Islet precursor cell (in vitro differentiated cells): ENCODE data around the gene HOMER2.
"Not testable (repeated sequence)": the region's sequence is repeated elsewhere in the genome, so short reads cannot be mapped to it uniquely, and the experiment has no call there.

ENCODE experiments used
- DNase-seq: peaks from one replicate; pipeline ENCODE4 v3.0.0-alpha.2; 2018

The HOMER2 gene

DNA sequence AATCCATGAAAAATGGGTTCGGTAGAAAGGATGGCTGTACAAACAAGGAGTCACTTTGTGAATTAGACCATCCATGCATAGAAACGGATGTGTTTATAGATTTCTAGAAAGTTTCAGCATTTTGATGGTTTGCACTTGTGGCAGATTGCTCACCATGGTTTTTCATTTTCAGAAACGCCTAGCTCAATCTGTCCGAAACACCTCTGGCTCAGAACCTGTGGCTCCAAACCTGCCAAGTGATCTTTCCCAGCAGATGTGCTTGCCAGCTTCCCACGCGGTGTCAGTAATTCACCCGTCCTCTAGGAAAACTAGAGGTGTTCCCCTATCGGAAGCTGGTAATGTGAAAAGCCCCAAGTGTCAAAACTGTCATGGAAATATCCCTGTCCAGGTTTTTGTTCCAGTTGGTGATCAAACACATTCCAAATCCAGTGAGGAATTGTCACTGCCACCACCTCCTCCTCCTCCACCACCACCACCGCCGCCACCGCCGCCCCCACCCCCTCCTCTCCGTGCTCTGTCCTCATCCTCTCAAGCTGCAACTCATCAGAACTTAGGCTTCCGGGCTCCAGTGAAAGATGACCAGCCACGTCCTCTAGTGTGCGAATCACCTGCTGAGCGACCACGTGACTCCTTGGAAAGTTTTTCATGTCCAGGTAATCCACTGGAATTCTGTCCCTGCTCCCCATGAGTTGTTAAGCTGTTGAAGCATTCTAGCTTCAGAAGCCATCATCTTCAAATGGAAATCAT lies 121.9 kb downstream of the HOMER2 start:
- DNase-seq, result no peak

DNA sequence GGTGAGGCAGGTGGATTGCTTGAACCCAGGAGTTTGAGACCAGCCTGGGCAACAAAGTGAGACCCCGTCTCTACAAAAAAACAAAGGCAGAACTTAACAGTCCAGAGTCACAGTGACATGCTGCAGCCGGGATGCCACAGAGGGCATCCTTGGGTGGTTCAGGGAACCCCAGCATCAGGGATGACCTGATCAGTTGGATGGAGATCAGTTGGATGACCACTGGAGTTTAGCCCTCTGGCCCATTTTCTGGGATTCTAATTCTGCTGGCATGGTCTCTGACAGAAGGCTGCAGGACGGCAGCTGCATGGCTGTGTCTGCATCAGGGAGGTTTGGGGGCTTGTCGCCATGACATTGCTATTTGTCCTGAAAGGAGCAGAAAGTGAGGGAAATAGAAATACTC lies 123.3 kb downstream of the HOMER2 start:
- DNase-seq, result no peak

DNA sequence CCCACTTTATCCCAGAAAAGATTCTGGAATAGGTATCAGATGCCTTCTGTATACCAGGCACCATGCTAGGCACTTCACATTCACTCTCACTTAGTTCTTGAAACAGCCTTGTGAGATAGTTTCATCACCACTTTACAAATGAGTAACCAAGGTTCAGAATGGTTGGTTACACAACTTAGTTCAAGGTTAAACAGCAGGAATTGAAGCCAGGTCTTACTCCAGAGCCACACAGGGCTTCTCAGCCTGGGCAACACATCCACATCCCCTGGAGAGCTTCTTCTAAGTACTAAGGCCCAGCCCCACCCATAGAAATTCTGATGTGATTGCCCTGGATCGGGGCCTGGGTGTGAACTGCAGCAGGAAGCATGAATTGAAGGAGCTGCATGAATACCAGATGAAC lies 124.4 kb downstream of the HOMER2 start:
- no peak for DNase-seq

DNA sequence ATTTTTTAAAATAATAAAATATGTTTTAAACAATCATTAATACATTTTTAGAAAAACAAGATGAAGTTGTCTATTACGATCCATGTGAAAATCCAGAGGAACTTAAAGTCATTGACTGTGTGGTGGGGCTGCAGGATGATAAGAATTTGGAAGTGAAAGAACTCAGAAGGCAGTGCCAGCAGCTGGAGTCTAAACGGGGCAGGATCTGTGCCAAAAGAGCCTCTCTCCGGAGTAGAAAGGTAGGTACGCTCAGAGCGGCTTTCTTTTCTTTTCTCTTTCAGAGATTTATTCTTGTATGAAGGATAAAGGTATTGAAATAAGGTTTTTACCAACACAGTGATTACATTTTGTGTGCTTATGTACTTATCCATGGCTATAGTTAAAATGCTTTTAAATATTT lies 129.5 kb downstream of the HOMER2 start:
- no peak for DNase-seq

DNA sequence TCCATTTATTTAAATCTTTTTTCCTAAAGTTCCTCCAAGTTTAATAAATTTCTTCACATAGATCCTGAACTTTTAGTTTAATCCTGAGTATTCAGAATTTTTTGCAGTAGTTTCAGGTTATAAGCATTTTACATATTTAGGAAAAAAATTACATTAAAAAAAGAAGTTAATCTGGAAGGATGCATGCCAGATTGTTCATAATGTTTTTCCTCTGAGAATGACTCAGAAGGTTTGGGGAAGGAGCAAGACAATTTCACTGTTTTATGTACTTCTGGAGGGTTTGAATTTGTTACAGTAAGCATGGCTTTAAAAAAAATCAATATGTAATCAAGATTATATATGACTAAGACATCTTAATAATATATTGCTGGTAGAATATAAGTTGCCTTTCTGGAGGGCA lies 130.7 kb downstream of the HOMER2 start:
- DNase-seq, result not testable (repeated sequence)

DNA sequence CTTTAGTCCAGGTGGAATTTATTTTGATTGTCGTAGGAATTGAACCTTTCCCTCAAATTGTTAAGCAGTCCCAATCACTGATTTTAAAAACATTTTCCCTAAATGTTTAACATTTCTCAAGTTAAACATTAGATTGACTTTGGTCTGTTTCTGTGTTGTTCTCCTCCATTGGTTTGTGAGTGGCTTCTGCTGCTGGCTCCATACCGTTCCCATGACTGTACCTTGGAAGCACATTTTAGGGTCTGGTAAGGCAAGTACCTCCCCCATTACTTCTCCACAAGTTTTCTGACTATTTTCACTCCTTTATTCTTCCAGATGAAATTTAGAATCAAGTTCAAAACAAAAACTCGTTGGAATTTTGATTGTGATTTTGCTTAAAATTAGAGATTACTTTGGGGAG lies 131.1 kb downstream of the HOMER2 start:
- DNase-seq, result not testable (repeated sequence)

DNA sequence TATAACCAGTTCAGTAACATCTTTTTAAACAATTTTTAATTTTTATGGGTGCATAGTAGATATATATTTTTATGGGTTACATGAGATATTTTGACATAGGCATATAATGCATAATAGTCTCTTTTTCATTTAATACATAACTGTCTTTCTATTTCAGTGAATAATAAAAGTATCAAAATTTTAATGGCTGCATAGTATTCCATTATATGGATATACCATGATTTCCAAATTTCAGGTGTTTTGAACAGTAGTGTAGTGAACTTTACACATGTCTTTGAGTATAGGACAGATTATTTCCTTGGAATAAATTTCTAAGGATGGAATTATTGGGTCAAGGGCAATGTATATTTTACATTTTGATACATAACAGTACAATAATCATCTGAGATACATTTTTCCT lies 132.4 kb downstream of the HOMER2 start:
- DNase-seq, result no peak

DNA sequence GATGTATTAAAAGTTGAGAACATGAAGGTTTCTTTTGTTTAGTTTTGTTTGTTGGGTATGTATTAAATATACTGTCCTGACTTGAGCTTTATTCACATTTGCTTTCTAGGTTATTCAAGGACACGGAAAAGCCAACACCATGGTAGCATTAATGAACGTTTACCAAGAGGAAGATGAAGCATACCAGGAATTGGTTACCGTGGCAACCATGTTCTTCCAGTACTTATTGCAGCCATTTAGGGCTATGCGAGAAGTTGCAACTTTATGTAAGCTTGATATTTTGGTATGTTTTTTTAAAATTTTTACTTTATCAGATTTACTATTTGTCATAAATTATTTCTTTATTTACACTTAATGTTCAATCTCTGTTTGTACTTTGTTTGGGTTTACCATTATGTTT lies 139.5 kb downstream of the HOMER2 start:
- no peak for DNase-seq

DNA sequence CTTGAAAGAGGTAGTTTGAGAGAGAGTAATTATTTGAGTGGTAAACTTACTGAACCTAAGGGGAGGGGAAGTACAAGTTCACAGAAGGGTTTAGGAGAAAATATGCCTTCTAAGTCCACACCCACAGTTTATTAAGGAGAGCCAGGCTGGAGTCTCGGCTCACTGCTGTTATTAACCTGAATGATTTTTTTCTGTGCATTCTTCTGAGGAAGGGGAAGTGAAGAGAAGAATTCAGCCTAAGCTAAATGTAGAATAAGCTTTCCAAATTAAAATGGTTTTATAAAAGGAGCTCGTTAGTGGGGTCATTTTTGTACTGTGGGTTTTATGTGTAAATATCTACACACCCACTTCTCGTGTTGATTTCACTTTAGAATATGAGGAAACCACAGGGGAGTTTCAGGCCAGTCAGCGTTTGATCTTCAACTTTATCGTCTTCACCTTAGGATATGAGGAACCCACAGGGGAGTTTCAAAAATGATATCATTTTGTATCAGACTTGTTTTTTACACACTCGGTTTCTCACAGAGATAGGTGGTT lies 141.6 kb downstream of the HOMER2 start:
- DNase-seq, result no peak

DNA sequence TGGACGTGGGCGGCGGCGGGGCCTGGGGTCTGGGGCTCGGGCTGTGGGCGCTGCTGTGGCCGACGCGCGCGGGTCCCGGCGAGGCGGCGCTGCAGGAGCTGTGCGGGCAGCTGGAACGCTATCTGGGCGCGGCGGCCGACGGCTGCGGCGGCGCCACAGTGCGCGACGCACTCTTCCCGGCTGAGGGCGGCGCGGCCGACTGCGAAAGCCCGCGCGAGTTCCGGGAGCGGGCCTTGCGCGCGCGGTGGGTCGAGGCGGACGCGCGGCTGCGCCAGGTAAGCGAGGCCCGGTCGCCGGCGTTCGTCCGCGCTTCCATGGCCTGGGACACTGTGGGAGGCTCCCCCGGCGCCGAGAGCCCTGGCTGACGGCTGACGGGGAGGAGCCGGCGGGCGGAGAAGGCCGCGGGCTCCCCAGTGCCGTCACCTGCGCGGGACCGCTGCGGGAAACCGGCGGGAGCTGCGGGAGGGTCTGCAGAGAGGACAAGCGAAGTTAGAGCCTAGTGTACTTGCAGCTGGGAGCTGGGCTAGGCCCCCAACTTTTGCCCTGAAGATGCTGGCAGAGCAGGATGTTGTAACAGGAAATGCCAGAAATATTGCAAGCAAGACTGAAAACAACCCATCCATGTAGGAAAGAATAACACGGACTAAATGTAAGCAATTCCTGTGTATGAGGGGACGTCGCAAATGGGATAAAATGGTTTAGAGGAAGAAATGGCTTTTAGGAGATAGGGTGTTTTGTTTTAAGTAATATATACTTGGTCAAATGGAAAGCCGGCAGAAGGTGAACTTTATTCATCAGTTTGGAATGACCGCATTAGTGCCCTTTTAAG lies 142.2 kb downstream of the HOMER2 start:
- DNase-seq, result peak; percentile 76

DNA sequence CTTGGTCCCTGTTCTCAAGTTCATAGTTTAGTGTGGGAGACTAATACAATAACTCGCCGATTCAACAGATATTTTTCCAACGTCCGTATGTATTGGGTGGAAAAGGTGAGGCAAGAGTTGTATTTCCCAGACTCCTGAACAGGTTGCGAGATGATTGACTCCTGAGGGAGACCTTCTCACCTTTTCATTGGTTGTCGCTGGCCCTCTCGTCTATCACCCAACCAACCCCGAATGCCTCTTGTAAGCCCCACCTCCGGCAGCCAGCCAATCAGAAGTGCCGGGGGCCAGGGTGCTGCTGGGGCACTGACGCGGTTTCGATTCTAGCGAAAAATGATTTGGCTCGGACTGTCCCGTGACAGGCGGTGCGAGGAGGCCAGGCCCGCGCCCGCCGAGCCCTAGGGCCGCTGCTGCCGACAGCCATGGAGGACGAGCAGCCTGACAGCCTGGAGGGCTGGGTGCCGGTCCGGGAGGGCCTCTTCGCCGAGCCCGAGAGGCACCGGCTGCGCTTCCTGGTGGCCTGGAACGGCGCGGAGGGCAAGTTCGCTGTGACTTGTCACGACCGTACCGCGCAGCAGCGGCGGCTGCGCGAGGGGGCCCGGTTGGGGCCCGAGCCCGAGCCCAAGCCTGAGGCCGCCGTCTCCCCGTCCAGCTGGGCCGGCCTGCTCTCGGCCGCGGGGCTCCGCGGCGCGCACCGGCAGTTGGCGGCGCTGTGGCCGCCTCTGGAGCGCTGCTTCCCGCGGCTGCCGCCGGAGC lies 143.0 kb downstream of the HOMER2 start, which contains the start of gene WHAMM:
Gene WHAMM (plus strand): TSS at position 321 of the 753 bp plus-strand sequence. CDS start 99 bp downstream, at position 420.
- peak; percentile 99 for DNase-seq

DNA sequence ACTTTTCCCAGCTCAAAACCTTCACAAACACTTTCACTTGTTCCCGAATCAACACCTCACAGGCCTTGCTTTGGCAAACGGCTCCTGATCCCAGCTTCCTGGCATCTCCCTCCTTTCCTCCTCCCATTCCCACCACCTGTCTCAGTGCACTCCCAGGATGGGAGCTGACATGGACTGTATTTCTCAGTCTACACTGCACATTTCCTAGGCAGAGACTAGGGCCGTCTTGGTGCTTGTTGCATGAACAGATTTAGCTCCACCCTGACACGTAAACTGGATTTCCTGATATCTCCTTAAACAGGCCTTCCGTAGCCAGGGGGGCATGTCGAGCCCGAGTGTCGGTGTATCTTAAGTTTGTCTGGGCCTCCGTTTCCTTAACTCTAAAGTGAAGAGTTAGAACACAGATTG lies 143.9 kb downstream of the HOMER2 start:
- DNase-seq, result no peak

DNA sequence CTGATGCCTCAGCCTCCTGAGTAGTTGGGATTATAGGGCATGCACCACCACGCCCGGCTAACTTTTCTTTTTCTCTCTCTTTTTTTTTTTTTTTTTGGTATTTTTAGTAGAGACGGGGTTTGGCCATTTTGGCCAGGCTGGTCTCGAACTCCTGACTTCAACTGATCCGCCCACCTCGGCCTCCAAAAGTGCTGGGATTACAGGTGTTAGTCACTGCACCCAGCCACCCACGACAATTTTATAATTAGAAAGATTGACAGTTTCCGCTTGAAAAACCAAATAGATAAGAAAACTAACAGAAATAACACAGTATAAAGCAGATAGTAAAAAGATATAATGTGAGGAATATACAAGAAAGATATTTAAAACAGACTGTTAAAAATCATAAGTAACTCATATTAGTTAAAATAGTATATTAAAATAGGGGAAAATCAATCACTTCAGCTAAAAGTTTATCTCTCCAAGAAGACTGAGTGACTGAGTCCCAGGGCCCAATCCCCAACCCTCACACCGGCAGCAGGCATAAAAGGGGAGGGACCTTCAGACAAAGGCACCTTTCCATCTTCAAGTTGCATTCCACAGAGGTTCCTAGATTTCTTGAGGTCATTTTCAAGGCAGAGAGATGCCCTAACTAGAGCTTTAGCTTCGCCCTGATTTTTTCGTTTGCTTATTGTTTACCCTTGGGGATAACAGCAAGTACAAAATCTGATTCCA lies 144.4 kb downstream of the HOMER2 start:
- no peak for DNase-seq

DNA sequence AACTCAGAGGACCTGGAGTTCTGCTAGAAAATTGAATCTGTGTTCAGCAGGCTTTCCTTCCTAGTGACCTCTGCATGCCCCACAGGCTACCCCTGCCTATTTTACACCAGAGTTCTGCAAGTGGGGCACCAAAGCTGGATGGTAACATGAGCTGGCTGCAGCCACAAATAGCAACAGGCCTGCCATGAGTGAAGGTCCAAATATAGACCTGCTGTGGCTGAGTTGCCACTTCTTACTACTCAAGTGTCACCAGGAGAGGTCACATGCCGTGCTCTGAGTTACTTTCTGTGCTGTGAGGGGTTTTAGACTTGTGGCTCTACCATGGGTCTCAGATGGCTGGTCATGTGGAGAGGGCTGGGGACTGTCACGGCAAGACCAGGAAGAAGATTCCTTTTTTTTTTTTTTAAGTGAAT lies 146.5 kb downstream of the HOMER2 start, which contains the start of gene FSD2:
Gene FSD2 (minus strand): TSS at position 76 of the 413 bp plus-strand sequence. CDS start 18,679 bp downstream, outside the sequence.
- DNase-seq, result no peak

DNA sequence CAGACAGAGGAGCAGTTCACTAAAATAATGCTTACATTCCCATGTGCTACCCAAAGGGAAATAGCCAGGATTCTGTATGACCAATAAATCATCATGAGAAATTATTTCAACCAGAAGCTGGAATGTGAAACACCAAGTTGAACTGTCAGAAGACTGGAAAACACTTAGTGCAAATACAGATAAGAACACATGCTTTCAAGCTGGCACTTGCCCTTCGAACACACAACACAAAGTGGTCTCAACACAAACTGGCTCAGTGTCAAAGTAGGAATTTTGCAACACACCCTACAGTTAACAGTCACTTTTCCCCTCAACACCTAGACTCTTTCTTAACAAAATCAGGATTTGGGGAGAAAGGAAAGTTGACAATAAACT lies 148.0 kb downstream of the HOMER2 start:
- no peak for DNase-seq

DNA sequence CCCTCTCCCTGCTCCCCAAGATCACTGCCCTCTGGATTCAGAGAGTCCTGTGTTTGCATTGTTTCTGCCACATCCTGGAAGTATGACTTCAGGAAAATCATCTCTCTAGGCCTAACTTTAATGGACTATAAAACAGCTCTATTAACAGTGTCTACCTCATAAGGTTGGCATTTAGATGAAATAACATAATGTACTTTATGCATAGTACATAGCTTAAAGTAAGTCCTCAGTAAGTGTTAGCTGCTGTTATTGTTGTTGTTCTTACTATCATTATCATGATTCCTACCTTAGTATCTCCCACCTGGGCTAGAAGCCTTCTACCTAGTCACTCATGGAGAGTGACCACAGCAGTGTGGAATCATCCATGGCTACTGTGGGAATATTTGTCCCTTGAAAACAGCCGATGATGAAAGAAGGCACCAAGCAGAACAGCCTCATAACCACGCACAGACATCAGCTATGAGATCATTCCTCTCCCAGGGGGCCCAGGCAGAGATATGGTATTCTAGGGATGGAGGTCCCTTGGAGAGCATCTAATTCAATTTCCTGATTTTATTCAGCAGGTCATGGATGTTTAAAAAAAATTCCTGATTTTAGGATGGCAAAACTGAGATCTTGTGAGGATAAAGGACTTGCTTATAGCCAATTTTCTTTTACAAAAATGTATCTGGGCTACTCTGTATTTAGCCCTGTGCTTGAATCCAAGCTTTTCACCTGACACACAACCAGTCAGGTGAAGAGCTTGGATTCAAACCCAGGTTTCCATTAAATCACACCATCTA lies 148.5 kb downstream of the HOMER2 start:
- DNase-seq, result no peak

DNA sequence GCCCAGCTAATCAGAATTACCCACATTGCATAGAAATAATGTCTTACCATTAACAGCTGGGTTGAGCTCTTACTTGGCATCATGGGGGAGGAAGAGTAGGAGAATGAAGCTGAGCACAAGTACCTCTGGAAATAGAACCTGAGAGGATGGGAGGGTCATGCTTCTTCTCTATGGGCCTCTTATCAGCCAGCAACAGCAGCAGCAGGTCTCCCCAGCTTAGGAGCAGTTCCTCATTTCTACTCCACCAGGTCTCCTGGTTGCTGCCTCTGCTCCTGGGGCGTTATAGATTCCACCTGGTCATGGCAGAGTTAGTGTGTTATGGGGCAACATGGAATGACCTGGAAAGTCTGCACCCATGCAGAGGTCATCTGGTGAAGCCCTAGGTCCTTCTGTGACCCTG lies 150.0 kb downstream of the HOMER2 start:
- DNase-seq, result no peak

DNA sequence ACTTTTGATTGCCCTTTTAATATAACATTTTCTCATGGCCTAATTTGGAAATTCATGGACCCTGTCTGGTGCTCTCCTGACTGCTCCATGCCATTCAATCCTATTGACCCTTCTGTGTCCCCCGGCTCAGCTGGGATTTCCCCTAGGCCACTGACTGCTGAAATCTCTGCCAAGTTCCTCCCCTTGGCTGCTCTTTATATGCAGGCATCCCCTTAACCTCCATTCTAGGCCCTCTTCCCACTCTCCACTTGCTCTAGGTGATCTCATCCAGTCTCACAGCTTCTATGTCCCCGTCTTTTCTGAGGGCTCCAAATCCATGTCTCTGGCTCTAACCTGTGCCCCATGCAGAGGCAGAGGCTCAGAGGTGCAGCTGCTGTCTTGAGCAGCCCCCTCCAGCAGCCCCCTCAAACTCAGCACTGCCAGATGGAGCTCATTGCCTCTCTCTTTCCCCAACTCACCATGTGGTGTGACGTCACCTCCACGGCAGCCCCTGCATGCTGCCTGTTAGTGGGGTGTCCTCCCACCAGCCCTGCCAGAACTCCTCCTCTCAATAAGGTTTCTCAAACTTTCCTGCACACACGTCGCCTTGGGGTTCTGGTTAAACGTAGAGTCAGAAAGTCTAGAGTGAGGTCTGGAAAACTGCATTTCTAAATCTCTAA lies 153.2 kb downstream of the HOMER2 start:
- DNase-seq, result no peak
